Measurements from ENCODE around the gene CENPF. TPM values are rescaled to one million over a fixed set of nuclear protein-coding genes. Genes with fewer than 3 reads are reported as not detected.
A peak's percentile ranks its signal among the peaks of the same experiment; 100 is the strongest.

The CENPF gene
- total and polyA plus RNA-seq, 8 donors = 0.15 to 43.2 (median 6.8) TPM

DNA sequence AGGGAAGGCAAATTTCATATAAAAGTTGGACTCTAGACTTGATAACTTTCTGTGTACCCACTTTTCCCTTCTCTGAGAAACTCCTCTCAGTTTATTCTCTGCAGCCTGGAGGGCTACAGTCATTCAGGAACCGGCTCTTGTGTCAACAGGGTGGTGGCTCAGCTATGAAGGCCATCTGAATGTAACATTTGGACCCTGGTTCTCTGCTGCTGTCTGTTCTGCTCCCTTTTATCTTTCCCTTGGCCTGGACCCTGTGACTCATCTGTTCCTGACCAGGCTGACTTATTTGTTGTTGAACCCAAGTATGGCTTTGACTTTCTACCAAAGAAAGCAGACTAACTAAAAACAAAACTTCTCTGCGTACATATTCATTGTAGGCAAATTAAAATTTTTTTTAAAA lies 75.4 kb downstream of the CENPF start:
- WGBS, 5 donors = 62 to 73% (median 71%) methylated on average over 2 of the region's 2 CpGs

DNA sequence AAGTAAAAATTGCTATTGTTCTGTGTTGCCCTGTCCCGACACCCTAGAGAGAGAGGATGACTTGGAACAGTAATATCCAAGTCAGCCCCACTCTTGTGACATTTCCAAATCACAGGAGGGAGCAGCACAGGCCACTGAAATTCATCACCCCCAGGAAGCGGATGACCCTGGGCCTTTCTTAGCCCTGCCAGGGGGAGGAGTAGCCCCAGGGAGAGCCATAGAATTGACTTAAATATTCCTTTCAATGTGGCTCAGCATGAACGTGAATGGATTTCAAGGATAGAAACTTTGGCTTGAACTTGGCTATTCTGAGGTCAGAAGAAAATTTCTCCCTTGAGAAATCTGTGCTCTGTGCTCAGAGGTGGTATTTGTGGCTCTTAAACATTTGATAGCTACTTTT lies 80.6 kb downstream of the CENPF start:
- no peak for DNase-seq
- TF ChIP-seq POLR2AphosphoS5 (IDR thresholded peaks at IDR 0.05) (no peak), POLR2A (IDR thresholded peaks at IDR 0.05) (no peak)
- TF ChIP-seq, protein P1, sequence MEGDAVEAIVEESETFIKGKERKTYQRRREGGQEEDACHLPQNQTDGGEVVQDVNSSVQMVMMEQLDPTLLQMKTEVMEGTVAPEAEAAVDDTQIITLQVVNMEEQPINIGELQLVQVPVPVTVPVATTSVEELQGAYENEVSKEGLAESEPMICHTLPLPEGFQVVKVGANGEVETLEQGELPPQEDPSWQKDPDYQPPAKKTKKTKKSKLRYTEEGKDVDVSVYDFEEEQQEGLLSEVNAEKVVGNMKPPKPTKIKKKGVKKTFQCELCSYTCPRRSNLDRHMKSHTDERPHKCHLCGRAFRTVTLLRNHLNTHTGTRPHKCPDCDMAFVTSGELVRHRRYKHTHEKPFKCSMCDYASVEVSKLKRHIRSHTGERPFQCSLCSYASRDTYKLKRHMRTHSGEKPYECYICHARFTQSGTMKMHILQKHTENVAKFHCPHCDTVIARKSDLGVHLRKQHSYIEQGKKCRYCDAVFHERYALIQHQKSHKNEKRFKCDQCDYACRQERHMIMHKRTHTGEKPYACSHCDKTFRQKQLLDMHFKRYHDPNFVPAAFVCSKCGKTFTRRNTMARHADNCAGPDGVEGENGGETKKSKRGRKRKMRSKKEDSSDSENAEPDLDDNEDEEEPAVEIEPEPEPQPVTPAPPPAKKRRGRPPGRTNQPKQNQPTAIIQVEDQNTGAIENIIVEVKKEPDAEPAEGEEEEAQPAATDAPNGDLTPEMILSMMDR (IDR thresholded peaks at IDR 0.05) = no peak
- WGBS, 5 donors = 78 to 92% (median 86%) methylated on average over 3 of the region's 3 CpGs
- H3K36me3 ChIP-seq = no peaks in the 10 kb centered on the region
- no peaks in the 10 kb centered on the region for H3K9me3 ChIP-seq
- peaks cover 0 to 3% (median 0%) of the 10 kb centered on the region in 4 donors for H3K4me1 ChIP-seq
- H3K4me3 ChIP-seq = no peak overlapping the region
- peaks cover 0 to 4% (median 0%) of the 10 kb centered on the region in 3 donors for H3K27me3 ChIP-seq
- intact Hi-C loops (cut with DNase I; ENCODE audit: low total_unique reads) = no loop called here
- no peak overlapping the region for H3K27ac ChIP-seq

More for the DNA sequence above, 75.4 kb downstream of the CENPF start:
- no peak overlapping the region for H3K4me3 ChIP-seq
- TF ChIP-seq EP300 (IDR thresholded peaks at IDR 0.05) = no peak
- TF ChIP-seq POLR2A (IDR thresholded peaks at IDR 0.05) = no peak
- TF ChIP-seq, protein P1 (IDR thresholded peaks at IDR 0.05) = no peak
- intact Hi-C loops (cut with DNase I; ENCODE audit: low total_unique reads) = no loop called here
- H3K9me3 ChIP-seq = no peaks in the 10 kb centered on the region
- peak in 1 of 2 donors; percentile 61 for DNase-seq
- no peaks in the 10 kb centered on the region for H3K36me3 ChIP-seq
- peaks cover 0 to under 1% (median 0%) of the 10 kb centered on the region in 3 donors for H3K27me3 ChIP-seq
- no peak overlapping the region for H3K27ac ChIP-seq
- H3K4me1 ChIP-seq = no peaks in the 10 kb centered on the region

DNA sequence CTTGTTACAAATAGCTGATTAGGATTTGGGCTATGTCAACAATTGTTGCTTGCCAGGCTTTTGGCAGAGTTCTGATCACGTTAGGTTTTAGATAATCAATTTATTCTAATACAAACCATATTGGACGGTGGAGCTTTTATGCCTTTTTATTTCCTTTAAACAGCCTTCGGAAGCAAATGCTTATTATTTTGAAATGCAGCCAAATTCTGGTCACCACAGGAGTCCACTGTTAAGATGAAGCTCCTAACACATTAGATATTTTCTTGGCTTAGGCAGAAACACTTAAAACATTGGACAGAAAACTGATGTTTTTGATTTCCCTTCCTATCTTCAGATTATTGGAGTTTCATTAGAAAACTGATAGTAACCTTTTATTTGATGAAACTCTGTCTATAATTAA lies 82.9 kb downstream of the CENPF start:
- peaks cover 0 to 4% (median 0%) of the 10 kb centered on the region in 3 donors for H3K27me3 ChIP-seq
- TF ChIP-seq POLR2A (IDR thresholded peaks at IDR 0.05) (no peak), POLR2AphosphoS5 (IDR thresholded peaks at IDR 0.05) (no peak), EP300 (IDR thresholded peaks at IDR 0.05) (no peak)
- TF ChIP-seq, protein P1 (IDR thresholded peaks at IDR 0.05) = no peak
- intact Hi-C loops (cut with DNase I; ENCODE audit: low total_unique reads) = no loop called here
- no peak overlapping the region for H3K4me3 ChIP-seq
- no peak for DNase-seq
- 9 to 26% (median 14%) methylated on average over 3 of the region's 3 CpGs for WGBS, 5 donors
- peaks cover 0 to 3% (median 0%) of the 10 kb centered on the region in 4 donors for H3K4me1 ChIP-seq
- H3K9me3 ChIP-seq = no peaks in the 10 kb centered on the region
- H3K27ac ChIP-seq = no peak overlapping the region
- H3K36me3 ChIP-seq = no peaks in the 10 kb centered on the region

GRCh38 chr1:214686497-214686896 lies 83.5 kb downstream of the CENPF start:
- TF ChIP-seq, protein P1 (IDR thresholded peaks at IDR 0.05) = no peak
- no peak for TF ChIP-seq POLR2AphosphoS5 (IDR thresholded peaks at IDR 0.05)
- TF ChIP-seq EP300 (IDR thresholded peaks at IDR 0.05) = no peak
- no peak for TF ChIP-seq POLR2A (IDR thresholded peaks at IDR 0.05)
- Histone ChIP-seq H3K27me3 (peaks cover 0 to 4% (median 0%) of the 10 kb centered on the region in 3 donors), H3K9me3 (no peaks in the 10 kb centered on the region), H3K27ac (no peak overlapping the region), H3K4me1 (peaks cover 0 to 3% (median 0%) of the 10 kb centered on the region in 4 donors), H3K4me3 (no peak overlapping the region), H3K36me3 (no peaks in the 10 kb centered on the region)
- 51 to 70% (median 59%) methylated on average over 5 of the region's 5 CpGs for WGBS, 5 donors
- intact Hi-C loops (cut with DNase I; ENCODE audit: low total_unique reads) = no loop called here
- DNase-seq = no peak
